PC-3 (cell line): ENCODE data around the gene TRIM4.

Experiments
- CTCF ChIP-seq: fragments of 300-600 bp; sonication (generic); conservative IDR thresholded peaks from 2 replicates; pipeline ENCODE4 v1.5.1; 2017; ENCODE audit warnings: antibody characterized with exemption, low read depth, mild to moderate bottlenecking, low read length
- EZH2 ChIP-seq: fragments of 300-600 bp; sonication (generic); IDR thresholded peaks from one replicate; pipeline ENCODE4 v1.6.1; 2017; ENCODE audit warnings: antibody characterized with exemption, mild to moderate bottlenecking, low read length; ENCODE audit not compliant: unreplicated experiment

GRCh38 chr7:99893280-99893679 is 26.1 kb downstream of the TRIM4 start:
- no peak for TF ChIP-seq CTCF
- TF ChIP-seq EZH2, result no peak
